Measurements from ENCODE around the gene CACTIN. TPM values are rescaled to one million over a fixed set of nuclear protein-coding genes. Genes with fewer than 3 reads are reported as not detected.
"Not testable (repeated sequence)": the region's sequence is repeated elsewhere in the genome, so short reads cannot be mapped to it uniquely, and the experiment has no call there.

CACTIN gene
- 28.4 TPM for polyA plus RNA-seq (2013, experiment 1 of 2; ENCODE audit: insufficient read length)
- 19.3 TPM for polyA plus RNA-seq (2013, experiment 2 of 2; ENCODE audit: insufficient read length)

DNA sequence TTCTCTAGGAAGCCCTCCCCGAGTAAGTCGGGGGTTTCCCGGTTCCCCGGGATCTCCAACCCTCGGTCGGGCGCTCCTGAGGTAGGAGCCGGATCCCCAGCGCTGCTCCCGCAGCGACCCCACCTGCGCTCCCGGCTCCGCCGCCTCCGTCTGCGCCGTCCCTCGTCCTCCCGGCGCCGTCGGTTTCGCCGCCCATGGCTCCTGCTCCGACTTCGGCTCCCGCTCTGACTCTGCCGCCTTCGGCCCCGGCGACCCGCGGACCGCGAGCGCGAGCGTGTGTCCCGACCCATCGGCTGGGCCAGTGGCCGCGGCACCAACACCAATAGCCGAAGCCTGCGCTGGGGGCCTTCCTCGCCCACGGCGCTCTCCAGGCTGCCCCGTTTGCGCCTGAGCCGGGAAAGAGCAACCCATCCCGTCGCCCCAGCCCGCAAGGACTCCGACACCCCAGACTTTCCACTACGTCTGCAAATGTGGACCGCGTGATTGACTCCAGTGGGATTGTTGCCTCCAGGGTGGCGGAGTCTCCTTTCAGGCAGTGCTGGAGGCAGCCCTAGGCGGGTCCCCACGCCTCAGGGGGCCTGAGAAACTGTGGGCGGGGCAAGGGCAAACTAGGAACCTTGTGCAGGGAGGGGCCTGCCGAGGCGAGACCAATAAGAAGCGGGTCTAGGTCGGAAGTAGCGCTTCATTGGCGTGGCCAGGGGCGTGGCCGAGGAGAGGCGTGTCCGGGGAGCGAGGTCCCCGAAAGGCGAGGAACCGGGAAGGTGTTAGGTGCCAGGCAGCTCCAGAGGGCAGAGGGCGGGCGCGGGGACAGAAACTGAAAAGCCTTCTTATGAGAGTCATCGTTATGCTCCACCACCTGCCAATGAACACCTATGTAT, at the start of gene CACTIN:
Gene CACTIN, minus strand, starts transcription at position 318 of the 878 bp plus-strand sequence. Its CDS starts 28 bp downstream, at position 290.
- peak; percentile 98 for DNase-seq

DNA sequence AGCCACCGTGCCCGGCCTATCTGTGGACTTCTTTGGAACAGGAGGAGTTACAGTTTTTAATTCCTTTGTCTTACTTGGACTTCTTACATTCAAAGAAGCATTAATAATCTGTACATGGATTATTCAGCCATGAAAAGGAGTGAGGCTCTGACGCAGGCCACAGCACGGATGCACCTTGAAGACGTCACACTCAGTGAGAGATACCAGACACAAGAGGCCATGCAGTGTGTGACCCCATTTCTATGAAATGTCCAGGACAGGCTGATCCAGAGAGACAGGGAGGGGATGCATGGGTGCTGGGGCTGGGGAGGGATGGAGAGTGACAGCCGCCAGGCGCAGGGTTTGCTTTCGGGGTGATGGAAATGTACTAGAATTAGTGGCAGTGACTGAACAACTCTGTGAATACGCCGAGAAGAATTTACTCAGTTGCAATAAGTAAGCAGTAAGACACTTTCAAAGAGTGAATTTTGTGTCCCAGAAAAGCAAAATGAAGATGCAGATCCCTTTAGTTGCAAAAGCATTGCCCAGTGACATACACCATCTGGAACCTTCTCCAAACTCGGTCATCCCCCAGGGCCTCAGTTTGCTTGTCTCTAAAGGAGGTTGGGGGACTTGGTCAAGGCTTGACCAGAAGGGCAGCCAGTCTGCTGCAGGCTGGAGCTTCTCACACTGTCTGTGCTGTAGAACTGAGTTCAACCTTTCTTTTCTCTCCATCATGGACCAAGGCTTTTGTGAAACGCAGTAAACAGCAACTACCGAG, 48.4 kb upstream of the CACTIN start:
- DNase-seq: no peak

DNA sequence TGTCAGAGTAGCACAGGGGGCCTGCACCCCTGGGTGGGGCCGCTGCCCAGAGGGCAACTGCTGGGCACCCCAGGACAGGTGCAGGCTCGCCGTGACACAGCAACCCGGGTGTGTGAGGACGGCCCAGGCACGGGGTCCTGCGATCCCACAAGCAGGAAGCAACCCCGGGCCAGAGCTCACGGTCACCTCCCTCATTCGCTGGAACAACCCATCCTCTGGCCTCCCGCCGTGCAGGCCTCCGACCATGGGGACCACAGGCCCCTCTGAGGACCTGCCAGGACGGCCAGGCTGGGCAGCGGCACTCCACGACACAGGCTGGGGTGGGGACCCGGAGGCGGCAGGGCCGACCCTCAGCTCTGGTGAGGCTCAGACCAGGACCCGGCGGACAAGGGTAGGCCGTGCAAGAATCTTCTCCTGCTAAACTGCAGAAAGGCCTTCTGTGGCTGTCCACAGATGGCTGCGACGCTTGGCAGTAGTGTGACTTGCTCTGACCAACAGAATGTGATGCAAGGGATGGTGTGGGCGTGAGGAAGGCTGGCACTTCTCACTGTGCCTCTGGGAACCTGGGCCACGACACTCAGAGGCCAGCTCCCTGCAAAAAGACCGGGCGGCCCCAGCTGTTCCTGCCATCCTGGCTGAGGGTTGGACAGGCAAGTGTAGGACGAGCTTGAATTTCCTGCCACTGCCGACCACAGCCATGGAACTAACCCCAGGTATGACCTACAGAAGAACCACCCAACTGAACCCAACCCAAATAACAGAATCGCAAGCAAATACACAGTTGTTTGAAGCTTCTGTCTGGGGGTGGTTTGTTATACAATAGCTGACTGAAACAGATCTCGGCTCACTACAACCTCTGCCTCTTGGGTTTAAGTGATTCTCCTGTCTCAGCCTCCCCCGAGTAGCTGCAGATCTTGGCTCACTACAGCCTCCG, 47.2 kb upstream of the CACTIN start:
- DNase-seq: no peak

DNA sequence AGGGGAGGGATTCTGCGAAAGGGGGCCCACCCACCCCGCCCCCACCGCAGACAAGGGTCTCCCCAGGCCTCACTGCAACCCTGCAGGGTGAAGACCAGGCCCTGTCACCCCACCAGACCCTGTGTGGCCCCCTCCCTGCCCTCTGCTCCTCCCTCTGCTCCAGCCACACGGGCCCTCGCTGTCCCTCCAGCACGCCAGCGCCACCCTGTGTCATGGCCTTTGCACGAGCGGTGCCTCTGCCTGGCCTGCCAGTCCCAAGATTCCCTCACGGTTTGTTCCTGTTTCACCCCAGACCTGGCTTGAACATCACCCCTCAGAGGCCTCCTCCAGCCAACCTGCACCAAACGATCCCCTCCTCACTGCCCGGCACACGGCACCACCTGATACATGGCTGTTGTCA, 46.4 kb upstream of the CACTIN start:
- no peak for DNase-seq

DNA sequence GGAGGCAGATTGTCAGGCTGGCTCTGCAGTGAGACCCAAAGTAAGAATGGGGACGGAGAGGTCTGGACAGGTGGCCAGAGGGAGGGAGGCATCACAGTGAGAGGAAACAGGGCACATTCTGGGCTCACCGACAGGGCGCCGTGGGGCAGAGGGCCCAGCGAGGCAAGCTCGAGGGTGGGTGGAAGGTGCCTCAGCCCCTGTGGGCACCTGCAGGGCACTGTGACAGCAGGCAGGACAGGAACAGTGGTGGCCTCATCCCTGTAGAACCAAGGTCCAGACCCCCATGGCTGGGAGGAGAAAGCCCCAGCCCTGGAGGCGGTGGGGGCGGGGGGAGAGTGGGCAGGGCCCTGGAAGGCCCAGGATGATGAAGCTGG, 46.0 kb upstream of the CACTIN start:
- no peak for DNase-seq

DNA sequence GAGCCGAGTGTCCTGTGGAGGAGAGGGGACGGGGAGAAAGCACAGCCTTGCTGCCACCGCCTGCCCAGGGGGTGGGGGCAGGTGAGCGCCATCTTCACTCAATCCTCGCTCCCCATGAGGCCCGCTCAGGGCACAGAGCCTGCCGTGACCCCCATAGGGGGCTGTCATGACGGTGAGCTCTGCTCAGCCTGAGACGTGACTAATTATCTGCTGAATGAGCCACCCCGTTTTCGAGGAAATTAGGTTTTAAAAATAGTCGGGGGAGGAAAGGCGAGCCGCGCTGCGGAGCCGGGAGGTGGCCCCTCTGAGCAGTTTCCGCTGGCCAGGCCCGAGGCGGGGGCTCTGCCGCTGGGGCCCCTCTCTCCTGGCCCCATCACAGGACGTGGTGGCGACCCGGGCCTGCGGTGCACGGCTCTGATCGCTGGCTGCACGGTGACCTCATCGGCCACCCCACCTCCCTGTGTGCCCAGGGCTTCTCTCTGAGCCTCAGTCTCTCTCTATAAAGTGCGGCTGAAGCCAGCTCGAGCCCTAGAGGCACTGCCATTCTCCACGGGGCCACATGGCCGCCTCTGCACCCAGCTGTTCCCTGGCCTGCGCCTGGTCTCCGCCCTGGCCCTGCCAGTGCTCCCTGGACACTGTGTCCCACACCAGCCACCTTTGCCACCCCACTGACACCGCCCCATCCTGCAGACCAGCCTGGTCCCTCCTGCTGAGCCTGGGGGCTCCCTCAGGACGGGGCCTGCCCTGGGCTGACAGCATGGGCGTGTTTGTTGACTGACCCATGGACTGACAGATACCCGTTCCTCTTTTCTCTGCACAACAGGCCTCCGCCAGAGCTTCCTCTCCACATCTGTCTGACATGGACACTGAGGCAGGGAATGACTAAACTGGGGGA, 45.3 kb upstream of the CACTIN start:
- no peak for DNase-seq

DNA sequence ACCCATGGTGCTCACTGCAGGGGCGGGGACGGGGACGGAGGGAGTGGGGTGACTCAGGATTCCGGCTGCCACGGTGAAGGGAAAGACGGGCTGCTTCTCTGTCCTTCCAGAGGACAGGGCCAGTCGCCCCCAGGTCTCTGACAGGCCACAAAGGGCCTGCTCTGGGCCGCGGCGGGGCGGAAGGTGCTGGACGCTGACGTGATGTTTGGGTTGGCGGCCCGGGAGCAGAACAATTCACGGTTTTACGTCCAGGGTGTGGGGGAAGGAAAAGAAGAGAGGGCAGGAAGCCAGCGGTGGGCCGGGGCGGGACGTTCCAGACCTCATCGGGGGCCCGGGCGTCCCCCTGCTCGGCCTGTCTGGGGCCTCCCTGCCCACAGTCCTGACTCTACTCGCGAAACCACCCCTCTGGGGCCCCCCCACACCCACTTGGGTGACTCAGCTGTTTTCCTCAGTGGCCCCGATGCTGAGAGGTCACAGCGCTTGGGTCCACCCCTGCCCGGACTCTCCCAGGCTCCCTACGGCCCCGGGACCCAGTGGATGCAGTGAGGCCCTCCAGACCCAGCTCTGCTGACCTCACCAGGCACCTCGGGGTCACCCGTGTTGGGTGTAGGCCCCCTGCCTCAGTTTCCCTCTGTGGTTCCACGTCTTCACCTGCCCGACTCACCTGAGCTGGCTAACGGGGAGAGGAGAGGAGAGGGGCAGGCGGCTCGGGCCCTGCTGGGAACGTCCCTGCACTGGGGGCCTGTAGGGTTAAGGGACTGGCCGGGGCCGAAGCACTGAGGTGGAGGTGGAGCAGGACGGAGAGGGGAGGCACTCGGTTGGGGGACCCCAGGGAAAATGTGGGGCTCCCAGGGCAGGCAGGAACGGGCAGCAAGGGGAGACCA, 44.4 kb upstream of the CACTIN start:
- DNase-seq: peak; percentile 22

DNA sequence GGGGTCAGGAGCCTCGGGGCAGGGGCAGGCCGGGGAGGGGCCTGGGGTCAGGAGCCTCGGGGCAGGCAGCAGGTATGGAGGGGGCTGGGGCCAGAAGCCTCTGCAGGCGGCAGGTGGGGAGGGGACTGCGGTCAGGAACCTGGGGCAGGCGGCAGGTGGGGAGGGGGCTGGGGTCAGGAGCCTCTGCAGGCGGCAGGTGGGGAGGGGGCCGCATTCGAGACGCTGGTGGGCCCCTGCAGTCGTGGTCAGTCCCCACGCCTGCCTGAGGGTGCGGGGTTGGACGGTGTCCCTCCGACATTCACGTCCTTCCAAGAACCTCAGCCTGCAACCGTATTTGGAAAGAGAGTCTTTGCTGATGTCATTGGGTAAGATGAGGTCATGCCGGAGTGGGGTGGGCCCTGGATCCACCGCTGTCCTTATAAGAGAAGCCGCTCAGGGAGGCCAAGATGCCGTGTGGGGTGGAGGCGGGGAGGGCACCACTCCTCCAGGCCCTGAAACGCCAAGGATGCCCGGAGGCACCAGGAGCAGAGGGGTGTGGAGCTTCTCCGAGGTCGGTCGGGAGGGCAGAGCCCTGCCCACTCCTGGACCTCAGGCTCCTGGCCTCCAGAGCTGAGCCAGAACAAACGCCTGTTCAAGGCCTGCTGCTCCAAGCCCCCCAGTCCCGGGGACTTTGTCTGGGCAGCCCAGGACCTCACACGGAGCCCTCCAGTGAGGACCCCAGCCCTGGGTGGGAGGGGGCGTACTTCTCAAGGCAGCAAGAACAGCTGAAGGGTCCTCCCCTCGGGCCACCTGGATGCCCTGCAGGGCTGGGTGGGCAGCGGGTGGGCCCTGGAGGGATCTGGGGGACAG, 43.6 kb upstream of the CACTIN start:
- peak; percentile 62 for DNase-seq

DNA sequence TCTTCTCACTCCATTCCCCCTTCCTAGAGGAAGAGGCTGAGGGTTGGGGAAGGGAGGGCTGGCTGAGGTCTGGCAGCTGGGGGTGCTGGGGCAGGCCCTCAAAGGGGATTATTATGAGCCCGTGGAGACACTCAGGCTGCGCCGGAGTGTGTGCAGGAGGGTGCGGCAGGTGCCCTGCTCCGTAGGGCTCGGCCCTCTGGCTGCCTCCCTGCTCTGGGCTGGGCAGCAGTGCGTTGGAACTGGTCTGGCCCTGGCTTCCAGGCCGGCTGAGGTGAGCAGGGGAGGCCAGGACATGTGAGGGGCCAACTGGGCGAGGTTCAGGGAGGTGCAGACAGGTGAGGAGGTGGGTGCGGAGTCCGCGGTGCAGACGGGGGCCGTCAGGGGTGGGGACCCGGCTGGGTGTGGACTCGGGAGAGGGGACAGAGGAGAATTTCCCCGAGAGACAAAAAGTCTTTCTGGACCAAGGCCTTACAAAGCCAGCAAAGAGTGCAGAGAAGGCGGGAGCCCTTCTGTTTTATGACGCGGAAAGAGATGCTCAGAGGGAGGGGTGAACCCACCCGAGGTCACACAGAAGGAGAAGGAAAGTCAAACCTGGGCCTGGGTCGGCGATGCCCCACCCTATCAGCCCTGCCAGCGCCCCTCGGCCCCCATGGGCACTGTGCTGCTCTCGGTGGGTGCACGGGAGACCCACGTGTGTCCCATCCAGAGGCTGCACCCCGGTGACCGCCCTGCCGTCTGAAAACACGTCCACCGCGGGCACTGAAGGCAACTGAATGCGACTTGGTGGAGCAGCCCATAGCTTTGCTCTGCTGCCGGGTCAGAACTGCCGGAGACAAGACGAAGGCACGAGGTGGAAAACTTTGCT, 42.7 kb upstream of the CACTIN start:
- no peak for DNase-seq

DNA sequence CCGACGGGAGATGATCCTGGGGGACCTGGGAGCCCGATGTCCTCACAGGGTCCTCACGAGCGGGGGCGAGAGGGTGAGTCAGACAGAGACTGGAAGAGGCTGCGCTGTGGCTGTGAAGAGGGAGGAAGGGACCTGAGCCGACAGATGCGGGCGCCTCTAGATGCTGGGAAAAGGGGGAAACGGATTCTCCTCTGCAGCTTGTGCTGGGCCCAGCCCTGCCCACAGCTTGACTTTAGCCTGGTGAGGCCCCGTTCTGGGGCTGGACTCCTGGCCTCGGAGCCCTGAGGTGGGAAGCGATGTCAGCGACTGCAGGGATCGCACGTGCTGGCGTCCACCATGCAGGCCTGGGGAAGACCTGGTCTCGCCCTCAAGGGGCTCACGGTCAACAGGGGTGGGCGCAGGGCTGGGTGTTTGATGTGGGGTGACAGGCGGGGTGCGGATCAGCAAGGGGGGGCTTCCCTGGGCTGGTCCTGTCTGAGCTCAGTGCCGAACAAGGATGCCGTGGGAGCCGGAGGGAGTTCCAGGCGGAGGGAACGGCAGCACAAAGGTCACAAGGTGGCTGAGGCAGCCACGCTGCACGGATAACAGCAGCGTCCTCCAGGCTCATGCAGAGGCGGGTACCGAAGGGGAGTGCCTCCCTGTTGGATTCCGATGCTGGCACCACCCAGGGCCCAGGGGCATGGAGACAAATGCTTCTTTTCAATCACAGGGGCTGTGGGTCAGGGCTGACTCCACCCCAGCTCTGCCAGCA, 41.9 kb upstream of the CACTIN start:
- no peak for DNase-seq

DNA sequence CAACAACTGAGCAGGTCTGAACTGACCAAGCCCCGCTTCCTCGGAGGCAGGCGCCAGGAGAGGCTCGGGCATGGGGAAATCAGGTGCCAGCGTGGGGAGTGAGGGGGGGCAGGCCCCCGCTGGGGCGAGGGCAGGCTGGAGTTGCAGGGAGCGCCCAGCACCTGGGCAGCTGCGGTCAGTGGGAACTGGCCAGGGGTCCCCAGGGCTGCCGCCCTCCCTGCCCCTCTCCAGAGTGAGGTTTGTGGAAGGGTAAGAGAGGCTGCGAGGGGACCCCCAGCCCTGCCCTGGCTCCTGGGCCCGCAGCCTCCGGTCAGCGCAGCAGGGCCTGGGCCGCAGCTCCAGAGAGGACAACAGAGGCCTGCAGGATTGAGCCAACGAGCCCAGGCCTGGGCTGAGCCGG, 41.2 kb upstream of the CACTIN start:
- no peak for DNase-seq

DNA sequence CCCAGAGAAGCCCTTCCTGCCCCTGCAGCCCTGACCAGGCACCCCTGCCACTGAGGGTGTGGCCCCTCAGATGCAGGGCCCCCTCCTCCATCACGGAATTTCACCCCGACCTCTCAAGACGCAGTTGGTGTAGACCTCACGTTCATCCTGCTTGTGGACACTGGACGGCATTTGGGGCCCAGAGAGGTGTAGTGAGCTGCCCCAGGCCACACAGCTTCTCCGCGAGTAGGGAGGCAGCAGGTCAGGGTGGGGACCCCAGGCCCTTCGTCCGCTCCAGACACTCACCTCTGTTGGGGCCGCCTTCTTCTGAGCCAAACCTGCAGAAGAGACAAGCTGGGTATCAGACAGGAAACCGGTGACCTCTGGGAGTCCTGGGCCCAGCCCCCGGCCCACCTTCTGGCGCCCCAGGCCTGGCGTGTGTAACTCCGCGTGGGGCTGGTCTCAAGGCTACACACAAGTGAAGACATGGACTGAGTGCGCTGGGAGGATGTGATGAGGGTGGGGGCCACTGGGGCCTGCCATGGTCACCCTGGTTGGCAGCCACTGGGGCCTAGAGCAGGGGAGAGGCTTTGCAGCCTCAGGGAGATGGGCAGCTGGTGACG, 40.5 kb upstream of the CACTIN start:
- DNase-seq: no peak

DNA sequence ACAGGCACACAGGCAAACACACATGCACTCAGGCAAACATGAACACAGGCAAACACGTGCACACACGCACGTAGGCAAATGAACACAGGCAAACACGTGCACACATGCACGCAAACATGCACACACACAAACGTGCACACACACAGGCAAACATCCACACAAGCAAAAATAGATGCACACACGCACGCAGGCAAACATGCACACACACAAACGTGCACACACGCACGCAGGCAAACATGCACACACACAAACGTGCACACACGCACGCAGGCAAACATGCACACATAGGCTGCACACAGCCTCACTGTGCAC, 39.9 kb upstream of the CACTIN start:
- DNase-seq: not testable (repeated sequence)

DNA sequence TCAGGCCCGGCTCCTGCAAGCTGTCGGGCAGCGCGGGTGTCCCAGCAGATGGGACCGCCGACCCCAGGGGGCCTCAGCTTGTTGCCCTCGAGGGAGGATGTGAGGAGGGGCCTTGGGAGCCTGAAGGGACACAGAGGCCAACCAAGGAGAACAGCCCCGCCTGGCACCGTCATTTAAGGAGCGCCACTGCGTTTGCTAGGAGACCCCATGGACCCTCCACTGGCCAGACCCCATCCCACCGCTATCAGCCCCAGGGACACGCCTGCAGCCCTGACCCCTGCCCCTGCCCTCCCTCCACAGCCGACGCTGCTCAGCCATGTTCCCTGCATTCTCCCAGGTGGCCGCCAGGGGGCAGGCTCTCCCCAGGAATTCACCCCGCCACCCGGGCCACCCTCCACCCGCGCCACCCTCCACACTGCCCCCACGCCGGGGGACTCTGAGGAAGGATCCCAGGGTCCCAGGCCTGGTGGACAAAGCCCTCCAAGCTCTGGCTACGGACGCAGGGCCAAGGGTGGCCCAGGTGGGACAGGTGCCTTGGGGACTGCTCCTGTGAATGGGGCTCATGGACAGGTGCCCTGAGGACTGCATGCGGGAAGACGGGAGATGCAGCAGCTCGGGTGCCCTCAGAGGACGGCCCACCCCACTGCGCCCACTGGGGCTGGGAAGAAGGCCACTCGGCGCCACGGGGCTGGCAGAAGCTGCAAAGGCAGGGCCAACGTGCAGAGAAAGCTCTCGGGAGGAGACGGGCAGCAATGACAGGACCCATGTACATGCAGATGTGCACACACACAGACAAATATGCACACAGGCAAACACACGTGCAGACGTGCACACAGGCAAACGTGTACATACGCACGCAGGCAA, 39.3 kb upstream of the CACTIN start:
- peak; percentile 20 for DNase-seq

DNA sequence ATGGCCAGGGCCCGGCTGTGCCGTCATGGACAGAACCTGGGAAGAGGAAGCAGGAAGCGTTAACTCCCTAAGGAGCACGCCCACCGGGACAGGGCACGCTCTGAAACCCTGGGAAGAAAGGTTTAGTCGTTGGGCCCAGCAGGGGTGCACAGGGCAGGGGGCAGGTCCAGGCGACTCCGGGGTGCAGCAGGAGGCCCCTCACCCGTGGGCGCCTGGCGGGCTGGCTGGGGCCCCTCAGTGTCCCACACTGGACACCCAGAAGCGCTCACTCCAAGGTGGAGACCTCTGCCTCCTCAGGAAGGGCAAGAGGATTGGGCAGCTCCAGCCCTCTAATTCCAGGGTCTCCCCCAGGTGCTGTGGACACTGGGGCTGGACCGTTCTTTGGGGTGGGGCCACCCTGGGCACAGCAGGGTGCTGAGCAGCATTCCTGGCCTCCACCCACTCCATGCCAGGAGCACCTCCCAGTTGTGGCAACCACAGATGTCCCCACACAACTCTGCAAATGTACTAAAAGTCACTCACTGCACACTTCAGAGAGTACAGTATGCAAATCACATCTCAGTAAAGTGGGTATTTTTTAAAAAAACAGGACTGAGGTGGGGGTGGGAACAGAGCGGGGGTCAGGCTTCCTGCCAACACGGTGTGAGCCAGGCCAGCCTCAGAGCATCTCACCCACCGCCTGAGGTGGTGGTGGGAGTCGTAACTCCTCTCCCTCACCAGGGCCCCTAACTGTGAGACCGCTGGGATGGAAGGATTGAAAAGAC, 38.5 kb upstream of the CACTIN start:
- DNase-seq: no peak

DNA sequence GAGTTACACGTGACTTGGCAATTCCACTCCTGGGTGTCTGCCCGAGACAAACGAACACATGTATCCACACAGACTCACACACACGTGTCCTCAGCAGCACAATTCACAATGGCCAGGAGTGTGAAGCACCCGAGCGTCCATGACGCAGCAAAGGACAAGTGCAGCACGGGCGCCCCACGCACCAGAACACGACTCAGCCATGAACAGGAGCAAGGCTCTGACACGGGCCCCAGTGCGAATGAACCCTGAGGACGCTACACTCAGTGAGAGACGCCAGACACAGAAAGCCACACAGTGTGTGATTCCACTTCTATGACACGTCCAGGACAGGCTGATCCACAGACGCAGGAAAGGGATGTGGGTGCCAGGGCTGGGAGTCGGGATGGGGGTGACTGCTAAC, 37.2 kb upstream of the CACTIN start:
- no peak for DNase-seq

All from fibroblast of skin of back (primary cell).